Measurements from ENCODE around the gene OGFOD2.

The OGFOD2 gene

DNA sequence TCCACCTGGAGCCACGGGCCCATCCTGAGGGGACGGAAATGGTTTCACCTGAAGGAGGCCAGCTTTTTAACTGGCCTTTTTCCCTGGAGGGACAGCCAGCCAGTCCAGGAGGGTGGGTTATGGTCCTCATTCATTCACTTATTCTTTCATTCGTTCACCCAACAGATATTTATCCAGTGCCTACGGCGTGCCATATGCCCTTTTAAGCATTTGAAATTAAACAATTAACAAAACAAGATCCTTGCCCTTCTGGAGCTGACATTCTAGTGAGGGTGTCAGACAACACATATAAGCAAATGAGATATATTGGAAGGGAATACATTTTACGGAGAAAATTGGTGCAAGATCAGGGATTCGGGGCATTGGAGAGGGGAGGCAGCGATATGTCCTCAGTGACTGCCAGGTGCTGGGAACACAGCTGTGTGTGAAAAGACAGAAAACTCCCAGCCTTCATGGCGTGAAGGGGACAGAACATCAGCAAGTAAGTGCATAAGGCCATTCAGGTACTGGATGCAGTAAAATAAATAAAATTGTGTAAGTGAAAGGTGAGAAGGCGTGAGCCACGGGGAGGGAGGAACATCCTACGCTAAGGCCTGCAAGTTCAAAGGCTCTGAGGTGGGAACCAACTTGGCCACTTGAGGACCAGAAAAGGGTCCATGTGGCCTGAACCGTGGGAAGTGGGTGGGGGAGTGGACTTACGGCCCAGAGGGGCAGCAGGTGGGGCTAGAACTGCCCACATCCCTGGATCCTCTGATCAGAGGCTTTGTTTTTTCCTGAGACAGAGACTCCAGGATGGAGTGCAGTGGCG is 8.1 kb upstream of the OGFOD2 start:
- Histone ChIP-seq H3K27ac (ENCODE audit: low read depth, low read length) (peak overlapping the region; percentile 42), H3K36me3 (ENCODE audit: insufficient read depth, low read length) (no peaks in the 10 kb centered on the region), H3K9ac (ENCODE audit: low read length) (no peak overlapping the region), H3K27me3 (ENCODE audit: control insufficient read depth in 1 of 2, insufficient read depth in 2 of 2, low read length in 2 of 2) (no peaks in the 10 kb centered on the region), H3K9me3 (ENCODE audit: low read length) (no peaks in the 10 kb centered on the region), H3K4me1 (ENCODE audit: insufficient read depth, low read length) (peaks cover 15% of the 10 kb centered on the region), H3K4me3 (ENCODE audit: low read depth in 1 of 2, low read length in 2 of 2) (no peak overlapping the region)

DNA sequence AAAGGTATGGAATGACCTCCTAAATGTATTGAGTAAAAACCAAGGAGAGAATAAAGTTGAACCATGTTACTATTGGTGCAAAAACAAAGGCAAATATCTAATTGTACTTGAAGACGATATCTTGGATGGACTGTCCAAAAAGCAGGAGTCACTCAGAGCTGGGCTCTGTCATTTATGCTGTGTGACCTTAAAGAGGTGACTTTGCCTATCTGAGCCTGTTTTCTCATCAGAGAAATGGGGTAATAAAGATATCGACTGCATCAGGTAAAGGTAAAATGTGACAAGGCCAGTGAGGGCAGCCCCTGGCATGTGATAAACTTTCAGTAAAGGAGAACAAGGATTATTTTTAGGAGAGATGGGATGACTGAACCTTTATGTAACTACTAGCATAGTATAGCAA is 6.9 kb upstream of the OGFOD2 start:
- Histone ChIP-seq H3K9me3 (ENCODE audit: low read length) (no peaks in the 10 kb centered on the region), H3K36me3 (ENCODE audit: insufficient read depth, low read length) (no peaks in the 10 kb centered on the region), H3K9ac (ENCODE audit: low read length) (no peak overlapping the region), H3K4me3 (ENCODE audit: low read depth in 1 of 2, low read length in 2 of 2) (no peak overlapping the region), H3K27ac (ENCODE audit: low read depth, low read length) (no peak overlapping the region), H3K4me1 (ENCODE audit: insufficient read depth, low read length) (peaks cover 15% of the 10 kb centered on the region), H3K27me3 (ENCODE audit: control insufficient read depth in 1 of 2, insufficient read depth in 2 of 2, low read length in 2 of 2) (no peaks in the 10 kb centered on the region)

DNA sequence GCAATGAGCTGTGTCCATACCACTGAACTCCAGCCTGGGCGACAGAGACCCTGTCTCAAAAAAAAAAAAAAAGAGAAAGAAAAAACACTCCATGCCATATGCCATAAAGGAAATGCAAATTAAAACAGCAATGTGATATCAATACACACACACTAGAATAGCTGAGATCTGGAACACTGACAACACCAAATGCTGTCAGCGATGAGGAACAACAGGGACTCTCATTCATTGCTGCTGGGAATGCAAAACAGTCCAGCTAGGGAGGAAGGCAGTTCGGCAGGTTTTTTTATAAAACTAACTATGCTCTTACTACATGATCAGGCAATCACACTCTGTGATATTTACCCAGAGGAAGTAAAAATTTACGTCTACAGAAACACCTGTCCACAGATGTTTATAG is 5.4 kb upstream of the OGFOD2 start:
- Histone ChIP-seq H3K27me3 (ENCODE audit: control insufficient read depth in 1 of 2, insufficient read depth in 2 of 2, low read length in 2 of 2) (no peaks in the 10 kb centered on the region), H3K9ac (ENCODE audit: low read length) (no peak overlapping the region), H3K4me1 (ENCODE audit: insufficient read depth, low read length) (peaks cover 11% of the 10 kb centered on the region), H3K9me3 (ENCODE audit: low read length) (no peaks in the 10 kb centered on the region), H3K36me3 (ENCODE audit: insufficient read depth, low read length) (no peaks in the 10 kb centered on the region), H3K27ac (ENCODE audit: low read depth, low read length) (no peak overlapping the region), H3K4me3 (ENCODE audit: low read depth in 1 of 2, low read length in 2 of 2) (no peak overlapping the region)

DNA sequence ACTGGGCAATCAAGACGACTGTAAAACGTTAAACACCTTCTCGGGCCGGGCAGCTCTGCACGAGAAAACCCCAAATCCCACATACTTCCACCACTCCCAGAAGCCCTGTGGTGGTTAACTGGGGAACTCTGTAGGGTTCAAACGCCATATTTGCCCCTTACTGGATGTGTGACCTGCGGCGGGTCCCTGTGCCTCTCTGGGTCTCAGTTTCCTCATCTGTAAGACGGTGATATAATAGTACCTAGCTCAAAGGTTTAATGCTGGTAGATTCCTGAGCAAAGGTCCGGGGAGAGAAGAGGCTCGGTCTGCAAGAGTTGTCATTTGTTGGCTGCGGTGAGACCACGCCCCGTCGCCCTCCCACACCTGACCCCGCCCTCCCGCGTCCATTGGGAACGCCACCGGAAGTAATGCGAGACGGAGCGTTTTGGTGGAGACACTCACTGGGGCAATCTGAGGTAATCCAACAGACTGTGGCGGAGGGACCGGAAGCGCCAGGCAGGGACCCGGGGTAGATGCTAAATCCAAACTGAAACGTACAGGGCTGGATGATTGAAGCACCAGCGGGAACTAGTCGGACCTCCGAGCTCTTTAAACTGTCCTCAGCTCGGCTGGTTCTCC is 661 bp upstream of the OGFOD2 start:
- H3K27ac ChIP-seq (ENCODE audit: low read depth, low read length) = peak overlapping the region; percentile 98
- peak overlapping the region; percentile 87 to 99 for H3K4me3 ChIP-seq (ENCODE audit: low read depth in 1 of 2, low read length in 2 of 2)
- no peaks in the 10 kb centered on the region for H3K9me3 ChIP-seq (ENCODE audit: low read length)
- H3K27me3 ChIP-seq (ENCODE audit: control insufficient read depth in 1 of 2, insufficient read depth in 2 of 2, low read length in 2 of 2) = no peaks in the 10 kb centered on the region
- peak overlapping the region; percentile 81 for H3K9ac ChIP-seq (ENCODE audit: low read length)
- H3K36me3 ChIP-seq (ENCODE audit: insufficient read depth, low read length) = peaks cover 7% of the 10 kb centered on the region
- H3K4me1 ChIP-seq (ENCODE audit: insufficient read depth, low read length) = peaks cover 29% of the 10 kb centered on the region

DNA sequence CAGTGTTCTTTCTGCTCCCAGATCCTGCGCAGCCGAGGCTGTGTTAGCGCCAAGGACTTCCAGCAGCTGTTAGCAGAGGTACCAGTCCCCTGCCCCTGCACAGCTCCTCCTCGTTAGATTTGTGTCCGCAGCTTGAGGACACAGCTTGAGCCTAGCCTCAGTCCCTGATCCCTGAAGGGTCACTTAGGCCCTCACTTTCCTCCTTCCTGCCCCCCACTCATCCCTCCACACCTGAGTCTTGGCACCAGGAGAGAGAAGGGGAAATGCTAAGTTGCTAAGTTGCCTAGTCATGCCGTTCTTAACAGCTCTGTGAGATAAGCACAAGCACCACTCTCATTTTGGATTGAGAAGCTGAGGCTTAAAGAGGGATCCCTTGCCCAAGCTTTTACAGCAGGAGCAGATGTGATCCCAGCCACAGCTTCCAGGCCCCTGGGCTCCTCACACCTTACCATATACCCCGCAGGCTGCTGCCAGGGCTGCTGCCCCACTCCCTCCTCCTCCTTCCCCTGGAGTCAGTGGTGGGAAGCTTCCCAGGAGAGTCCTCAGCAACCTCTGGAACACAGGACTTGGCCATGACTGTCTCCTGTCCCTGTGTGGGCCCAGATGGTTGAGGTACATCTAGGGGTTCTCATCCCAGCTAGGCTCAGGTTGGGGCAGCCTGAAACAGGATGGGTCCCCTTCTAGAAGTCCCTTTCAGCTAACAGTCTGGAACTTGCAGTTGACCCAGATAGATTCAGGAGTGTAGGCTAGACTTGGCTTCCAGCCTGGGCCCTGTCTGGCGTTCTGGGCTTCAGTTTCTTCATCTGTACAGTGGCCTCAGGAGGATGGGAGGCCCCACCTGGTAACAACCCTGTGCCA is 975 bp downstream of the OGFOD2 start:
- H3K9me3 ChIP-seq (ENCODE audit: low read length) = no peaks in the 10 kb centered on the region
- H3K4me3 ChIP-seq (ENCODE audit: low read depth in 1 of 2, low read length in 2 of 2) = peak overlapping the region; percentile 87 to 99
- peak overlapping the region; percentile 72 for H3K9ac ChIP-seq (ENCODE audit: low read length)
- H3K4me1 ChIP-seq (ENCODE audit: insufficient read depth, low read length) = peaks cover 37% of the 10 kb centered on the region
- peak overlapping the region; percentile 98 for H3K27ac ChIP-seq (ENCODE audit: low read depth, low read length)
- peaks cover 7% of the 10 kb centered on the region for H3K36me3 ChIP-seq (ENCODE audit: insufficient read depth, low read length)
- no peaks in the 10 kb centered on the region for H3K27me3 ChIP-seq (ENCODE audit: control insufficient read depth in 1 of 2, insufficient read depth in 2 of 2, low read length in 2 of 2)

DNA sequence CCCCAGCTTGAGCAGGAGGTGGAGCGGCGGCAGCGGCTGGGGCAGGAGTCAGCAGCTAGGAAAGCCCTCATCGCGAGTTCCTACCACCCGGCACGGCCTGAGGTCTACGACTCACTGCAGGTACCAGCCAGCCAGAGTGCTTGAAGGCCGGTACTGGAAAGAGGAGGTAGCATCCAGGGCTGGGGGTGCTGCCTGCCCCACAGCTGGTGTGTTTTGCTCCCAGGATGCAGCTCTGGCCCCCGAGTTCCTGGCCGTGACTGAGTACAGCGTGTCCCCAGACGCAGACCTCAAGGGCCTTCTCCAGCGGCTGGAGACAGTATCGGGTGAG is 1.6 kb downstream of the OGFOD2 start:
- H3K36me3 ChIP-seq (ENCODE audit: insufficient read depth, low read length) = peaks cover 7% of the 10 kb centered on the region
- H3K9ac ChIP-seq (ENCODE audit: low read length) = no peak overlapping the region
- H3K4me3 ChIP-seq (ENCODE audit: low read depth in 1 of 2, low read length in 2 of 2) = peak overlapping the region in 1 of 2 donors; percentile 99
- no peak overlapping the region for H3K27ac ChIP-seq (ENCODE audit: low read depth, low read length)
- no peaks in the 10 kb centered on the region for H3K27me3 ChIP-seq (ENCODE audit: control insufficient read depth in 1 of 2, insufficient read depth in 2 of 2, low read length in 2 of 2)
- H3K9me3 ChIP-seq (ENCODE audit: low read length) = no peaks in the 10 kb centered on the region
- peaks cover 41% of the 10 kb centered on the region for H3K4me1 ChIP-seq (ENCODE audit: insufficient read depth, low read length)

DNA sequence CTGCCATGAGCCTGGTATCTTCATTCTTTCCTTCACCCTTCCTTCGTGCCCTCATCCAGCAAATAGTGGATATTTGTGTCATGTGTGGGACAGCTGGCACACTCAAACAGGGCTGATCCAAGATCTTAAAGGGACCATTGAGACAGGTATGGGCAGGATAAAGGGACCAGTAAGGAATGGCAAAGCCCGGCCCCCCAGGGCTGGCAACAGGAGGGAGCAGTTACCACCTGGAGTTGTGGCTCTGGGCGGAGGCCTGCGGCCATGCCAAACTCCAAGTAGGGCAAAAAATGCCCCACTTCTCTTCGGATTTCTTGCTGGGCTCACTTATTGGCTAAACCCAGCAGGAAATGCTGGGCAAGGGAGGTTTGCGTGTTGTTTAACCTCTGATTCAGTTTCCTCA is 2.1 kb downstream of the OGFOD2 start:
- H3K4me1 ChIP-seq (ENCODE audit: insufficient read depth, low read length) = peaks cover 47% of the 10 kb centered on the region

DNA sequence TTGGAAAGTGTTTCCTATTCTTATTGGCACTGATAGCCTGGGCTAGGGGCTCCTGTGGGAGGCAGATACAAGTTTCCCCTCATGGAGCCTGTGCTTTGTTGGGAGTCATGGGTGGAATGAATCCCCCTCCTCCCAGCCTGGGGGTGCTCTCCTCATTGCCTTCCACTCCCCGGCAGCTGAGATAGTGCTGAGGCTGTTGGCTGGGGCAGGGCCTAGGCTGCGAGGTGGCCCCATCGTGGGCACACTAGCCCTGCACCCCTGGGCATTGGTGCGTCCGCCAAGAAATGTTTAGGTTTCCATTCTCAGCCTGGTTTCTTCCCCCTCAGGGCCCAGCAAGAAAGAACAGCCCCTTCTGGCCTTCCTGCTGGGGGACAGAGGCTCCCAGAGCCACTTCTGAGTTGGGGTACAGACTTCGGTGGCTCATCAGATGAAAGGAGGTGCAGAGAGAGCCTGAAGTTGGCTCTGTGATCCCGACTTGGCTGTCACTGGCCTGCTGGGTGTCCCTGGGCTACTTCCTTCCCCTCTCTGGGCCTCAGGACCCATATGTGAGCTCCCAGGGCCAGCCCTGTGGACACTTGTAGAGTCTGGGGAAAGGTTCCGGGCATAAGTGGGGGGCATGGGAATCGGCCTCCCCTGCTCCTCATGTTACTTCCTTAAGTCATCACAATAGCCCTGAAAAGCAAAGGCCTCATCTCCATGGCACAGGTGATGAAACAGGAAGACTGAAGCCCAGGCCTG is 2.8 kb downstream of the OGFOD2 start:
- Histone ChIP-seq H3K36me3 (ENCODE audit: insufficient read depth, low read length) (peaks cover 15% of the 10 kb centered on the region), H3K27me3 (ENCODE audit: control insufficient read depth in 1 of 2, insufficient read depth in 2 of 2, low read length in 2 of 2) (no peaks in the 10 kb centered on the region), H3K9me3 (ENCODE audit: low read length) (no peaks in the 10 kb centered on the region), H3K9ac (ENCODE audit: low read length) (no peak overlapping the region), H3K4me1 (ENCODE audit: insufficient read depth, low read length) (peaks cover 53% of the 10 kb centered on the region), H3K27ac (ENCODE audit: low read depth, low read length) (no peak overlapping the region), H3K4me3 (ENCODE audit: low read depth in 1 of 2, low read length in 2 of 2) (no peak overlapping the region)

More for the DNA sequence above, 2.1 kb downstream of the OGFOD2 start:
- Histone ChIP-seq H3K4me3 (ENCODE audit: low read depth in 1 of 2, low read length in 2 of 2) (no peak overlapping the region), H3K27ac (ENCODE audit: low read depth, low read length) (no peak overlapping the region), H3K27me3 (ENCODE audit: control insufficient read depth in 1 of 2, insufficient read depth in 2 of 2, low read length in 2 of 2) (no peaks in the 10 kb centered on the region), H3K9ac (ENCODE audit: low read length) (no peak overlapping the region), H3K9me3 (ENCODE audit: low read length) (no peaks in the 10 kb centered on the region), H3K36me3 (ENCODE audit: insufficient read depth, low read length) (peaks cover 8% of the 10 kb centered on the region)

DNA sequence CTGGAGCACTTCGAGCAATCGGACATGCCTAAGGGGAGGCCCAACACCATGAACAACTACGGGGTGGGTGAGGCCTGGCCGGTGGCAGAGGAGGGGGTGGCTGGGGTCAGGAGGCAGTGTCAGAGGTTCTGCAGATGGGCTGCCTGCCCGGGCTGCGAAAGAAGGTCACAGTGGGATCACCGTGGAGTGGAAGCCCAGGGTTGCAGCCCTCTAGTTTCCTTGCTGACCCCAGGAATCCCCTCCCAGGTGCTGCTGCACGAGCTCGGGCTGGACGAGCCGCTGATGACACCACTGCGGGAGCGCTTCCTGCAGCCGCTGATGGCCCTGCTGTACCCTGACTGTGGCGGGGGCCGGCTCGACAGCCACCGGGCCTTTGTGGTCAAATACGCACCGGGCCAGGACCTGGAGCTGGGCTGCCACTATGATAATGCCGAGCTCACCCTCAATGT is 3.5 kb downstream of the OGFOD2 start:
- Histone ChIP-seq H3K9me3 (ENCODE audit: low read length) (no peaks in the 10 kb centered on the region), H3K4me3 (ENCODE audit: low read depth in 1 of 2, low read length in 2 of 2) (no peak overlapping the region), H3K27me3 (ENCODE audit: control insufficient read depth in 1 of 2, insufficient read depth in 2 of 2, low read length in 2 of 2) (no peaks in the 10 kb centered on the region), H3K36me3 (ENCODE audit: insufficient read depth, low read length) (peaks cover 15% of the 10 kb centered on the region), H3K27ac (ENCODE audit: low read depth, low read length) (no peak overlapping the region), H3K4me1 (ENCODE audit: insufficient read depth, low read length) (peaks cover 60% of the 10 kb centered on the region), H3K9ac (ENCODE audit: low read length) (no peak overlapping the region)

DNA sequence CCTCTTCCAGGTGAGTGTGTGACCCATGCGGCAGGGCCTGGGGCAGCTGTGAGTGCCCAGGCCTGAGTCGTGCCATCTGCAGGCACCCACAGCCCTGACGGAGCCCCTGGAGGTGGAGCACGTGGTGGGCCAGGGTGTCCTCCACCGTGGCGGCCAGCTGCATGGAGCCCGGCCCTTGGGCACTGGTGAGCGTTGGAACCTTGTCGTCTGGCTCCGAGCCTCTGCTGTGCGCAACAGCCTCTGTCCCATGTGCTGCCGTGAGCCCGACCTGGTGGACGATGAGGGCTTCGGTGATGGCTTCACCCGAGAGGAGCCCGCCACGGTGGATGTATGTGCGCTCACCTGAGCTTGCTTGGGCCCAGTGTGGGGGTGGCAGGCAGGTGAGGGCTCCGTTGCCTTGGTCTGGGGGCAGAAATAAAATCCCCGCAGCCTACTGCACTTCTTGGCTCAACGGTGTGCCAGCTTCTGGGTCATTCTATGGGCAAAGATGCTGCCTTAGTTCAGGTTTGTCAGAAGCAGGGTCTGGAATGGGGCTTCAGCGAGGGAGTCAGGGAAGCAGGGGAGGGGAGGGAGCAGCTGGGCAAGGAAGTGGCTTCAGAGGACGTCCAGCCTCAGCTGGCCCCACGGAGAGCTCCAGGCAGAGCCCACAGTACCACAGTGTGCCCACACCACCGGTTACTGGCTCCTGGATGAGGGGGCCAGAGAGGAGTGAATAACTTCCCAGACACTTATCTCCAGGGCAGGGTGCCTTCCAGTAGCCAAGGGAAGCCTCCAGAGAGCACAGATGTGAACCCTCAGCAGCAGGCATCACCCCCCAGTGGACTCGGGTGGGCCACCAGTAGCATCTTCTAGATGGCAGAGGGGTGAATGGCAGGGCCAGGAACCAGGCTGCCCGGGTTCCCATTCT is 4.2 kb downstream of the OGFOD2 start:
- peak overlapping the region; percentile 65 for H3K9ac ChIP-seq (ENCODE audit: low read length)
- no peaks in the 10 kb centered on the region for H3K9me3 ChIP-seq (ENCODE audit: low read length)
- peak overlapping the region; percentile 87 to 96 for H3K4me3 ChIP-seq (ENCODE audit: low read depth in 1 of 2, low read length in 2 of 2)
- H3K27ac ChIP-seq (ENCODE audit: low read depth, low read length) = peak overlapping the region; percentile 88
- H3K36me3 ChIP-seq (ENCODE audit: insufficient read depth, low read length) = peaks cover 15% of the 10 kb centered on the region
- peaks cover 63% of the 10 kb centered on the region for H3K4me1 ChIP-seq (ENCODE audit: insufficient read depth, low read length)
- H3K27me3 ChIP-seq (ENCODE audit: control insufficient read depth in 1 of 2, insufficient read depth in 2 of 2, low read length in 2 of 2) = no peaks in the 10 kb centered on the region
